HG02678 (cell line): ENCODE data around the gene NME1.
"Not testable (repeated sequence)": the region's sequence is repeated elsewhere in the genome, so short reads cannot be mapped to it uniquely, and the experiment has no call there.

Experiments used
- ATAC-seq: cut with Tn5 transposase; IDR thresholded peaks from one replicate; pipeline ENCODE4 v1.9.1; 2021; ENCODE audit warnings: mild to moderate bottlenecking, moderate library complexity; ENCODE audit not compliant: unreplicated experiment

Gene NME1

GRCh38 chr17:51153210-51154072 lies at the start of gene NME1:
TSS of gene NME1 (plus strand) at chr17:51153559. CDS start at chr17:51155655, 2,096 bp downstream.
- ATAC-seq = peak; percentile 89

DNA sequence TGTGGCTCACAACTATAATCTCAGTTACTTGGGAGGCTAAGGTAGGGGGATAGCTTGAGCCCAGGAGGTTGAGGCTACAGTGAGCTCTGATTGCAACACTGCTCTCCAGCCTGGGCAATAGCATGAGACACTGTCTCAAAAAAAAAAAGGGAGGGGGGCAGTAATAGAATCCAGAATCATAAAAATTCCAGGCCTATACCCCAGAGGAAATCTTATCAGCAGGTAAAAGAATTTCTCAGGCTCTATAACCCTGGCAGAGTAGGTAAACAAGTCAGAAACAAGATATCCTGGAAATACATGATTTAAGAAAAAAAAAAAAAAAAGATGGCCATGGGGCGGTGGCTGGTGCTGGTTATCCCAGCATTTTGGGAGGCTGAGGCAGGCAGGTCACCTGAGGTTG lies 45.6 kb upstream of the NME1 start:
- no peak for ATAC-seq

DNA sequence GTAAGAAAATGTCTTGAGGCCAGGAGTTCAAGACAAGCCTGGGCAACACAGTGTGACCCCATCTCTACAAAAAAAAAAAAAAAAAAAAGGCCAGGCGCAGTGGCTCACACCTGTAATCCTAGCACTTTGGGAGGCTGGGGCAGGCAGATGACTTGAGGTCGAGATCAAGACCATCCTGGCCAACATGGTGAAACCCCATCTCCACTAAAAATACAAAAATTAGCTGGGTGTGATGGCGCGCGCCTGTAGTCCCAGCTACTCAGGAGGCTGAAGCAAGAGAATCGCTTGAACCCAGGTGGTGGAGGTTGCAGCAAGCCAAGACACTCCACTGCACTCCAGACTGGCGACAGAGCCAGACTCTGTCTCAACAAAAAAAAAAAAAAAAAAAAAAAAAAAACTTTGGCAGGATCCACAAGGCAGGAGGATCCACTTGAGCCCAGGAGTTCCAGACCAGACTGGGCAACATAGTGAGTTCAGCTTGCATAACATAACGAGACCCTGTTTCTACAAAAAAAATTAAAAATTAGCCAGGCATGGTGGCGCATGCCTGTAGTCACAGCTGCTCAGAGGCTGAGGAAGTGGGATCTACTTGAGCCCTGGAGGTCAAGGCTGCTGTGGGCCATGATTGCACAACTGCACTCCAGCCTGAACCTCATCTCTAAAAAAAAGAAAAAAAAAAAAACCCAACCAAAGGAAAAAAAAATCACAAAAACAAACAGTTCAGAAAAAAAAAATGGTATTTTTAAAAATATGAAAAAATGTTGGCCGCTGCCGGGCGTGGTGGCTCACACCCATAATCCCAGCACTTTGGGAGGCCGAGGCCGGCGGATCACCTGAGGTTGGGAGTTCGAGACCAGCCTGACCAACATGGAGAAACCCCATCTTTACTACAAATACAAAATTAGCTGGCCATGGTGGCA lies 40.8 kb upstream of the NME1 start:
- ATAC-seq = not testable (repeated sequence)

DNA sequence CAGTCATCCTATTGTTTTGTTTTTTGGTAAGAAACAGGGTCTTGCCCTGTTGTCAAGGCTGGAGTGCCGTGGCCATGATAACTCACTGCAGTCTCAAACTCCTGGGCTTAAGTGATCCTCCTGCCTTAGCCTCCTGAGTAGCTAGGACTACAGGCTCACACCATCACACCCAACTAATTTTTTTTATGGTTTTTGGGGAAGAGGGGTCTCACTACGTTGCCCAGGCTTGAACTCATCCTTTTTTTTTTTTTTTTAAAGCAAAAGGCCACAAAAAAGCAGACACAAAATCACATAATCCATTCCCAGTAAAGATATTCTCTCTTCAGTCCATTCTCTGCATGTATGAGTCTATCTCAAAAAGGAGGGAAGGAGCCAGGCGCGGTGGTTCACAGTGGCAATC lies 38.2 kb upstream of the NME1 start:
- ATAC-seq = no peak

- ATAC-seq = no peak
Measured at GRCh38 chr17:51118330-51119195, 34.8 kb upstream of the NME1 start.

DNA sequence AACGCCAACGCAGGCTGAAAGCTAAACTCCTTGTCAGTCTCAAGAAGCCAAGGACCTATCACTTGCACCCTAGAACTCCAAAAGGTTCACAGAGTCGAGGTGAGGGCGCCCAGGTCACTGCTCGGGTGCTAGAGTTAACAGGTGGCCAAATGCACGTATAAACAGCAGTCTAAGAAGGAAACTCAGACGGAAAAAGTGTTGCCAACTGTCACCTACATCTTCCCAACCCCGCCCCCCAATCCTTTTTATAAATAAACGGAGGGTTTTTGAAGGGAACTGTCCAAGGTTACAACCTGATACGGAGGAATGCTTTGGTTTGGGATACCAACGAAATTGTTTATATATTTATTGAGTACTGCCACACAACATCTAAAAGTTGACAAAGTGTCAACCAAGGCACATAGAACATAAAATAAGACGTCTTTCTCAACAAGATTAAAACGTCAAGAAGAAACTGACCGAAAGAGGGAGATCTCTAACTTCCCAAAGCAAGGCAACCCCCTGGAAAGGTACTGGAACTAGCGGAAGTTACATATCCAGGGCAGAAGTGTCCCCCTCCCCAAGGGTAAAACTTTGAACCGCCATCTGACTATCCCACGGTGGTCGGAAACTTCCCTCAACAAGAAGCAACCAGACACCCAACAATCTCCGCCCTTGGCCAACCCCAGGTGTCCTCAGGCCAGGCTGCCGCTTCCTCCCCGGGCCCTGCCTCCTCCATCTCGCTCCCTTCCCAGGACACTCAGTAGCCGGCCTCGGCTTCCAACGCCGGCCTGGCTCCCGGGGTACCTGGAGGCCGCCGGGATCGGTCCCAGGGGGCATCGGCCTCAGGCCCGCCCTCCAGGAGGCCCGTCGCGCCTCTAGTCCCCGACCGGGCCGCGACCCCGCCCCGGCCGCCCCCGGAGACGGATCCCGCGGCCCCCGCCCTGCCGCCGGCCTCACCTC lies 33.7 kb upstream of the NME1 start:
- ATAC-seq = peak; percentile 27

- ATAC-seq = peak; percentile 29
Measured at GRCh38 chr17:51120357-51120738, 33.0 kb upstream of the NME1 start.

- ATAC-seq = peak; percentile 78
Measured at GRCh38 chr17:51120739-51121619, 32.4 kb upstream of the NME1 start, which contains the start of gene SPAG9. TSS of gene SPAG9 (minus strand) at chr17:51120868. CDS start at chr17:51120656, 212 bp downstream.

DNA sequence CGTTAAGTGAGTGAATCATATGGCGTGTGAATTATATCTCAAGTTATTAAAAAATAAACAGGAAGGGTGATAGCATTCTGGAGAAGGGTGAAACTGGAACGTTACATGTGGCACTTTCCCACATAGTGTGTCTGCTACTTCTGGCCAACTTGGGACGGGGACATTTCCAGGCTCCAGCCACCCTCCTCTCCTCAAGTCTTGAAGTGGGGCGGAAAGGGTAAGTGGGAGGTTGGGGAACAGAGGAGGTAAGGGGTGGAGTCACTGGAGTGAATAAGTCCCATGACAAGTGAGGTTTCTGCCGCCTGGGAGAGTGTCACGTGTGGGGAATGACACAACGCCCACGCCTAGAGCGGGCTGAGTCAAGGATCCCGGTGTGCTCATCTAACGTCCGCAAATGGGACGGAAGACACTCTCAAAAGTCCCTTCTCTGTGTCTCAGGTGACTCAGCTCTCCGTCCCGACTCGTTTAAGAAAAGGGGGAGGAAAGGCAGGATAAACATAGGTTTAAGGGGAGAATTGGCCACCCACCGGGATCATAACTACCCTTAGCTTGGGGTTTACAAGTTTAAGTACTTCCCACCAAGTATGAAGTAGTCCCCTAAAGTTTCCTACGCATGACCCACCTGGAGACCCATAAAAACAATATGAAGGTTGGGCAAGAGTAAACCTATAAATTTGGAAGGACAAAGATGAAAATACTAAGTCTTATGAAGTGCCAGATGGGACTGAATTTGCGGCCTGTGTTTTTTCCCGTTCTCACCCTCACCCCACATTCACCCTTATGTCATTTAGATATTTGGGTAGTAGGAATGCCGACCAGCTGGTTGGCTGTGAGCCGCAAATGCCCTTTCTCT lies 31.5 kb upstream of the NME1 start:
- no peak for ATAC-seq

DNA sequence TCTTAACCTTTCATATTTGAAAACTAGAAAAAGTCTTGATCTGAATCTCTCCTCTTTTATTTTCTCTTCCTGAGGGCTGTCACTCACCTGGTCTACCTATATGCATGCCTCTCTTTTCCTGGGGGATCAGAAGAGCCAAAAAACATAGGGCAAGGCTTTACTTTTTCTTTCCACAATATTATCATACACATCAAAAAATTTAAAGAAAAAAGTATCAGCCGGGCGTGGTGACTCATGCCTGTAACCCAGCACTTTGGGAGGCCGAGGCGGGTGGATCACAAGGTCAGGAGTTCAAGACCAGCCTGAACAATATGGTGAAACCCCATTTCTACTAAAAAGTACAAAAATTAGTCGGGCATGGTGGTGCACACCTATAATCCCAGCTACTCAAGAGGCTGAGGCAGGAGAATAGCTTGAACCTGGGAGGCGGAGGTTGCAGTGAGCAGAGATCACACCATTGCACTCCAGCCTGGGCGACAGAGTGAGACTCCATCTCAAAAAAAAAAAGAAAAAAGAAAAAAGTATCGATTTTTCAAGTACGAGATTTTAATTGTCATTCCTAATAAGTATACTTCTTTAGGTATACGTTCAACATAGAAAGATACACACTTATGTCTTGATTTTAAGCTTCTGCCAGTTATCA lies 30.8 kb upstream of the NME1 start:
- ATAC-seq = not testable (repeated sequence)

GRCh38 chr17:51124640-51125503 lies 28.5 kb upstream of the NME1 start:
- no peak for ATAC-seq

DNA sequence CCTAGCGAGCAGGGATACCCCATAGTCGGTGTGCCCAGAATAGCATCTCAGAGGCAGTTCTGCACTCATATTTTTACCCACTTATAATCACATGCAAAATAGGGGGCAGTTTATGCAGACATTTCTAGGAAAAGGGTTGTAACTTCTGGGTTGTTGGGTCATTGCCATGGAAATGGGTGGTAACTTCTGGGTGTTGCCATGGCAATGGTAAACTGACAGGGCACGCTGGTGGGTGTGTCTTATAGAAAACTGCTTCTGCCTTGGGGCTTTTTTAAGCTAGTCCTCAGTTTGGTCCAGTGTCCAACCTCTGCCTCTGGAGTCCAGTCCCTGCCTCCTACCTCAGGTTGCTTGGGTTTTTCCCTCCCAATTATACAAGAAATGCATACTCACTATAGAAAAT lies 25.3 kb upstream of the NME1 start:
- no peak for ATAC-seq

GRCh38 chr17:51132964-51133319 lies 20.4 kb upstream of the NME1 start:
- no peak for ATAC-seq

DNA sequence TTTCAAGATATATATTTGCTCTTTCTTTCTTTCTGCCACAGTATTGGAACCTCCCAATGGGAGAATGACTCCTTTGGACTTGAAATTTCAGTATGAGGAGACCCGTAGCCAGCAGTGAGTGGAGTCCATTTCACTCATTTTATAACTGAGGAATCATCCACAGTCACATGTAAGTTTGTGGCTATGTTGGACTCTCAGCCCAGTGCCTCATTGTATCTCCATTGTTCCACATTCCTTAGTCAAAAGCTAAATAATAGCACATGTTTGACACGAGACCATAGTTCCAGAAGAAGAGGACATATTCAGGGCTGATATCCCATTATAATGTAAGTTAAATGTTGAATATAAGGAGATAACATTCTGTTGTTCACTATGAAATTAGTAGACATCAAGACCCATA lies 20.0 kb upstream of the NME1 start:
- no peak for ATAC-seq

- no peak for ATAC-seq
Measured at GRCh38 chr17:51135956-51136355, 17.4 kb upstream of the NME1 start.

DNA sequence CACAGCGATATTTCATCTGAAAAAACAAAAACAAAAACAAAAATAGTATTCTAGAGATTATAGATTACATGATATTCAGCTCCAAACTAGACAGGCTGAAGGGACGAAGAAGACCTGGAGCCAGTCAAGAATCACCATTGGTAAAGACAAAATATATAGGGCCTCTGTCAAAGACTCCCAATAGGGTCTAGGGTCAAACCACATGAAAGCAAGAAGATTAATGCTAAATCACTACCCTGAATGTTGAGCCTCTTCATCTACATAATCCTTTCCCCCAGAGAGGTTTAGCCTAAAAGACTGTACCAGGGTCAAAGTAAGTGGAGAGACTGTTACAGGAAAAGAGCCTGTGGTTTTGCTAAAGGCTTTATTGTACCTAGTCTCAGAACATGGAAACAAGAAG lies 10.8 kb upstream of the NME1 start:
- ATAC-seq = no peak
